Measurements from ENCODE around the gene IFI35.
A peak's percentile ranks its signal among the peaks of the same experiment; 100 is the strongest.
"Not testable (repeated sequence)": the region's sequence is repeated elsewhere in the genome, so short reads cannot be mapped to it uniquely, and the experiment has no call there.

The IFI35 gene

DNA sequence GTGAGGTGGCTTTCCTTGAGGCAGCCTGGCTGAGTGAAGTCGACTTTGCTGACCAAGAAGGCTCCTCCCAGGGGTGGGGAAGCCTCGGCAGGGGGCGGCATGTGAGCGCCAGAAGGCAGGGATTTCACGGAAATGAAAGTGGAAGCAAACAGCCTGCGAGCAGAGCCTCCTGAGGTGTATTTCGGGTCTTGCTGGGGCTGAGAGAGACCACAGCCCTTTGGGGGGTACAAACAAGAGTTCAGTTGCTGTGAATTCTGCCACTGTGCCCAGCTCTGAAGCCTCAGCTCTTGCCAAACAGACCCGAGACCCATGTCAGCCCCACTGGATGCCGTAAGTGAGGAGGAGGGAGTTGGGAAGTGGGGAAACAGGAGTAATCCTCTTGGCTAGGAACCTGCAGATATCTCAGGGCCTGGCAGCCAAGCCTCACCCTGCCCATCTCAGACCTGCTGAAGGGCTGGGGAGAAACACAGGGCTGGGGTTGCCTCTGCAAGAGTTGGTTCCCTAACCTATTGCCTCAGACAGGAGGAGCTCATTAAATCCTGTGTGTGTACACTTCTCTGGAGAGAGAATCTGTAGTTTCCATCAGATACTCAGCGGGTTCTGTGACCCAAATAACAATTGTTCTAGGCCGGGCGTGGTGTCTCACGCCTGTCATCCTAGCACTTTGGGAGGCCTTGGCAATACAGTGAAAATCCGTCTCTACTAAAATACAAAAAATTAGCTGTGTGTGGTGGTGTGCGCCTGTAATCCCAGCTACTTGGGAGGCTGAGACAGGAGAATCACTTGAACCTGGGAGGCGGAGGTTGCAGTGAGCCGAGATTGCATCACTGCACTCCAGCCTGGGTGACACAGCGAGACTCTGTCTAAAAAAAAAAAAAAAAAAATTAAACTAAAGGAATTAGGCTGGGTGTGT lies at the start of gene IFI35:
Gene IFI35, plus strand, starts transcription at position 146 of the 913 bp plus-strand sequence. Its CDS starts 164 bp downstream, at position 310.
- peak; percentile 79 for DNase-seq (ENCODE audit: low read depth)

DNA sequence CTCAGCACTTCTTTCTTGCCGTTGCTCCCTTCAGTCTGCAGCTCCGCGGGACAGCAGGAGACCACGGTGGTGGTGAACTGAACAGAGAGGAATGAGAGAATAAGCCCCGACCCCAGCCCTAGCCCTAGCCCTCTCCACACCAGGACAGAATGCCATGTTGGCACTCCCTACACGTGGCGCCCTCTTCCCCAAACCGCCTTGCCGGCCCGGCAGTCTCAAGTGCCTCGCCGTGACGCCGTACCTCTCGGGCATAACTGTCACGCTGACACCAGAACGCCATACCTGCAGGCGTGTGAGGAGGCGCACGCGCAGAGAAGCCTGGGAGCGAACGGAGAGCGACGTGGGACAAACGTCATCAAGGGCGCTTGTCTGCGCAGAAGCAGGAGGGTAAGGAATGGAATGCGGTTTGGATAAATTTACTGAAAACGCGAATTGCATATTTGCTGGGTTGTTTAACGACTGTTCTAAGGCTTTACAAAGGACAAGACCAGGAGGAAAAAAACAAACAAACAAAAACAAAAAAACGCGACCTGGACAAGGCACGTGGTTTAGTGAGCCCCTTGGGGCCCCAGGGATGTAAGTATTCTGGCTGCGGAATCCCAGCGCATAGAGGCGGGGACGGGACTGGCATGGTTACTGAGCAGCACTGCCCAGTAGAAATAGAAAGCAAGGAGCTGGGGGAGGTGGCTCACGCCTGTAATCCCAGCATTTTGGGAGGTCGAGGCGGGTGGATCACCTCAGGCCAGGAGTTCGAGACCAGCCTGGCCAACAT lies 42.2 kb upstream of the IFI35 start, which contains the start of gene AARSD1:
Gene AARSD1, minus strand, starts transcription at position 294 of the 772 bp plus-strand sequence. Its CDS starts 14 bp downstream, at position 280.
- peak; percentile 84 for DNase-seq (ENCODE audit: low read depth)

DNA sequence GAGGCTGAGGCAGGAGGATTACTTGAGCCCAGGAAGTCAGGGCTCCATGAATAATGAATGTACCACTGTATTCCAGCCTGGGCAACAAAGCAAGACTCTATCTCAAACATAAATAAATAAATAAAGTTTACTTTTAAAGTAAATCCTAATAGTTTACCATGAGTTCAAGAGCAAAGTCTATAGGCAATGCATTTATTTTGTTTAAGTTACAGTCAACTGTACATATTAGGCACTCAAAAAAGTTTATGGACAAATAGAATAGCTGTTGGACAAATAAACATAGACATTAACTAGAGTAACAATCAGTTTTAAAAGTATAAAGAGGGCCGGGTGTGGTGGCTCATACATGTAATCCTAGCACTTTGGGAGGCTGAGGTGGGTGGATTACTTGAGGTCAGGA lies 38.7 kb upstream of the IFI35 start:
- DNase-seq (ENCODE audit: low read depth), result no peak

DNA sequence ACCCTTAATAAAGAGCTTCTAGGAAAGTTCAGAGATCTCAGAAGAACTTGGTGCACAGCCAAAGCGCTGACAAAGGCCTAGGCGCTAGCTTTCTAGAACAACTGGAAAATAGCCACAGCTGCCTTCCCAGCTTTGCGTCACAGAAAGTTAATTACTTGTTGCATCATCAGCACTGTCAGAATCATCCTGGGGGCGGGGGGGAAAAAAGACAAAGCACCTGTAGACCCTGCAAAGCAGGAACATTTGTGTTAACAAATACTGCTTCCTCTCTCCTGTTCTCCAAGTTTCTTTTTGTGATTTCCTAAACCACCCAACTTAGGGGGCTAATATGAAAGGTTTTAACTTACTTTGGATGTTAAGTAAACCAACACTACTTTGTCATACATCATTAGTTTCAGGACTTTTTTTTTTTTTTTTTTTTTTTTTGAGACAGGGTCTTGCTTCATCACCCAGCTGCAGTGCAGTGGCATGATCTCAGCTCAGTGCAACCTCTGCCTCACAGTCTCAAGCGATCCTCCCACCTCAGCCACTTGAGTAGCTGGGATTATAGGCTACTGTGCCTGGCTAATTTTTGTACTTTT lies 37.5 kb upstream of the IFI35 start:
- no peak for DNase-seq (ENCODE audit: low read depth)

DNA sequence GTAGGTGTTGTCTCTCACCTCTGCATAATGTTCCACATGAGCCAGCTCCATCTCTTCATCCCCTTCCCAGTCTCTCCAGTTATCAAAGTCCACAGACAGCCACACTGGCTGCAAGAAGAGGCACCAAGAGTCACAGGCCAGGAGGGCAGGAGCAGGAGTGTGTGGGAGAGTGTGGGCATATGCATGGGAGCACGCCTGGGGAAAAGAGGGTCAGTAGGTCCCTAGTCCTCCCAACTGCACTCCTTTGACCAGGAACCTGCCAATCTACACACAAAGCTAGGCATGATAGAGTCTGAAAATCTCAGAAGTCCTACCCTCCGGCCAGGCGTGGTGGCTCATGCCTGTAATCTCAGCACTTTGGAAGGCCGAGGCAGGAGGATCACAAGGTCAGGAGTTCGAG lies 35.0 kb upstream of the IFI35 start:
- DNase-seq (ENCODE audit: low read depth), result no peak

DNA sequence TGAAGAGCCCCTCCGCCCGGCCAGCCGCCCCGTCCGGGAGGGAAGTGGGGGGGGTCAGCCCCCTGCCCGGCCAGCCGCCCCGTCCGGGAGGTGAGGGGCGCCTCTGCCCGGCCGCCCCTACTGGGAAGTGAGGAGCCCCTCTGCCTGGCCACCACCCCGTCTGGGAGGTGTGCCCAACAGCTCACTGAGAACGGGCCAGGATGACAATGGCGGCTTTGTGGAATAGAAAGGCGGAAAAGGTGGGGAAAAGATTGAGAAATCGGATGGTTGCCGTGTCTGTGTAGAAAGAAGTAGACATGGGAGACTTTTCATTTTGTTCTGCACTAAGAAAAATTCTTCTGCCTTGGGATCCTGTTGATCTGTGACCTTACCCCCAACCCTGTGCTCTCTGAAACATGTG lies 33.3 kb upstream of the IFI35 start:
- DNase-seq (ENCODE audit: low read depth), result not testable (repeated sequence)

DNA sequence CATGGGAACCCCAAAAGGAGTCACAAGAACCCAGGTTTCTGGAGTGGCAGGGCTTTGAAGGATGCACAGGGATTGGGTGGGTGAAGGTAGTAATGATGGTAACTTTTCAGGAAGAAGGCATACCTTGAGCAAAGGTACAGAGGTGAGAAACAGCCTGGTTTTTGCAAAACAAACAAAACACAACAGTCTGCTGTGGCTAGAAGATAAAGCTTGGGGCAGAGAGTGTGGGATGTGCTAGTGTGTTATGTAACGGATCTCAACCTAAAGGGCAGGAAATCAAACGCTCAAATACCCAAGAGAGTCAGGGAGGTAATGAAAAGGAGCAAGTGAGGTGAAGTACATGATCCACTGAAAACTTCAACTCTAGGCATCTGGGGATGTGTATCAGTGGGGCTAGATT lies 31.3 kb upstream of the IFI35 start:
- DNase-seq (ENCODE audit: low read depth), result no peak

DNA sequence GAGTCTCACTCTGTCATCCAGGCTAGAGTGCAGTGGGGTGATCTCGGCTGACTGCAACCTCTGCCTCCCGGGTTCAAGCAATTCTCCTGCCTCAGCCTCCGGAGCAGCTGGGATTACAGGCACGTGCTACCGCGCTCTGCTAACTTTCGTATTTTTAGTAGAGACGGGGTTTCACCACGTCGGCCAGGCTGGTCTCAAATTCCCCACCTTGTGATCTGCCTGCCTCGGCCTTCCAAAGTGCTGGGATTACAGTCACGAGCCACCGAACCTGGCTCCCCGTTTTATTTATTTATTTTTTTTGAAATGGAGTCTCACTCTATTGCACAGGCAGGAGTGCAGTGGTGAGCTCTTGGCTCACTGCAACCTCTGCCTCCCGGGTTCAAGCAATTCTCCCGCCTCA lies 30.9 kb upstream of the IFI35 start:
- DNase-seq (ENCODE audit: low read depth), result not testable (repeated sequence)

DNA sequence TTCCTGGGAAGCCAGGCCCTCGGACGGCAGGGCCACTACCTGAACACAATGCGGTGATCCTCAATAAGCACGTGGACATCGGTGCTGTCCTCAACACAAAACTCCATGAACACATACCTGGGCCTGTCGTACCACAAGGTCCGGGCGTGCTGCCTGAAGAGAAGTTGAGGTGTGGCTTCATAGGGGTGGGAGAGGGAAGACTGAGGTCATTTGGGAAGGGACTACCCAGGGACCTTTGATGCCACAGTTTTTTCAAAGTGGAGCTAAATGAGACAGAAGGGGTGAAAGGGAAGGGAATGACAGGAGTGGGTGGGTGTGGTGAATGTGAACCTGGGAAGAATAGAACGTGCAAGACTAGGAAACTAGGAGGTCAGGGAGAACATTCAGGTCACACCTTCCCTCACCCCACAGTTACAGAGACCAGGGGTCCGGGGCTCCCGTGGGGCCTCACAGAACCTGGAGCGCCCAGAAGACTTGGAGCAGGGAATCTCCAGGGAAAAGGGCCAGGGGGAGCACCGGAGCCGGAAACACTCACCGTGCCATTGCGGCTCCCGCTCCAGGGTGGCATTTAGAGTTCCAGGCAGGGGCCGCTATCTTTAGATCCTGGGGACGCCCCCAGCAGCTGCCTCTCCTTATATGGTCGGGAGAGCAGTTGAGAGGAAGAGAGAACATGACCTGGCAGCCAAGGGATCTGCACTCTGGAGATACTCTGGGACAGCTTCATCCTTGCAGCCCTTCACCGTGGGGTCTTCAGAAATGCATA lies 26.9 kb upstream of the IFI35 start, which contains the start of gene PTGES3L:
Gene PTGES3L, minus strand, starts transcription at position 570 of the 763 bp plus-strand sequence. Its CDS starts 27 bp downstream, at position 543.
- DNase-seq (ENCODE audit: low read depth), result no peak

DNA sequence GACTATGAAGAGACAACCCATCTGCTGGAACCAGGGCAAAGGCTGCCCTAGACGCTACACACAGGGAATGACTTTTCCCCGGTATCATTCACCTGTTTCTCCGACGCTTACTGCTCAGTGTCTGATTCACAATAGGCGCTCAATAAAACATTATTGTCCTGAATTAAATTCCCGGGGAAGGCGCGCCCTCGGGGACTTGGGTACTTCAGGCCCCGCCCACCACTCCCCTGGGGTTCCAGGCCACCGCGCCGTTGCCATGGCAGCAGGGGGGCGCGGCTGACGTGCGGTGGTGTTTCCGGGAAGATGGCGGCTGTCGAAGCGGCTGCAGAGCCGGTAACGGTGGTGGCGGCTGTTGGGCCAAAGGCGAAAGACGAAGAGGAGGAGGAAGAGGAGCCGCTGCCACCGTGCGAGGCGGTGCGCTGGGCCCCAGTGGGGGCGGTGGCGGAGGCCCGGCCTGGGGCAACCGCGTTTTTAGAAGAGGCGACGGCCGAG lies 26.3 kb upstream of the IFI35 start, which contains the start of gene RUNDC1:
Gene RUNDC1, plus strand, starts transcription at position 292 of the 492 bp plus-strand sequence. Its CDS starts 12 bp downstream, at position 304.
- peak; percentile 63 for DNase-seq (ENCODE audit: low read depth)

DNA sequence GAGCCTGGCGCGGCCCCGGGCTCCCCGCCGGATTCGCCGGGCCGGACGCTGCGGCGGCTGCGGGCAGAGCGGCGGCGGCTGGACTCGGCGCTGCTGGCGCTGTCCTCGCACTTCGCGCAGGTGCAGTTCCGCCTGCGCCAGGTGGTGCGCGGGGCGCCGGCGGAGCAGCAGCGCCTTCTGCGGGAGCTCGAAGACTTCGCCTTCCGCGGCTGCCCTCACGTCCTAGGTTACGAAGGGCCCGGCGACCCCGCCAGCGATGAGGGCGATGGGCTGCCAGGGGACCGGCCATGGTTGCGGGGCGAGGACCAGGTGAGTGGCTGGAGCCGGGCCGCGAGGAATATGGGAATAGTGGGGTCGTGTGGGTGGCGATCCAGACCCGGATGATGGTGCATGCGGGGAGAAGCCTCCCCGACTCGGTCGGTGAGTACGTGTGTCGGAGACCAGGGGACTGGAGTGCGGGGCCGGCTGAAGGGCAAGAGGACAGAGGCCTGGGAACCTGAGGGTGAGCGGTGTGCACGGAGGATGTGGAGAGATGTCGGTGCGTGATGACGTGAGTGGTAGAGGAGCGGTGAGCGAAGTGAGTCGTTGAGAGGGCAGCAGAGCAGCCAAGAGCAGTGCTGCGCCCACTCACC lies 25.7 kb upstream of the IFI35 start:
- peak; percentile 30 for DNase-seq (ENCODE audit: low read depth)

DNA sequence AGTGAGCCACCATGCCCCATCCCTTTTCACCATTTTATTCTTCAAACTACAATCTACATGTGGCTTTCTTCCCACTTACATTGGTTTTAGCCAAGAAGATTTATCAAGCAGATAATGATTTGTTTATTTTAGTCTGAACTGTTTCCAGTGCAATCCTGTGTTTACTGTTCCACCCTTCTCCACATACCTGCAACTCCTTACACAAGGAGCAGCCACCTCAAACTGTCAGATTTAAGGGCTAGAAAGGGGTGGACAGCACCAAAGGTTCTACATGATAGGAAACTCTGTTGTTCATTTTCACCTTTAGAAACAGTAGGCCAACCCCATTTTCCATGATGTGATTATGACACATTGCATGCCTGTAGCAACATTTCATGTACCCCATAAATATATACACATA lies 24.3 kb upstream of the IFI35 start:
- DNase-seq (ENCODE audit: low read depth), result no peak

DNA sequence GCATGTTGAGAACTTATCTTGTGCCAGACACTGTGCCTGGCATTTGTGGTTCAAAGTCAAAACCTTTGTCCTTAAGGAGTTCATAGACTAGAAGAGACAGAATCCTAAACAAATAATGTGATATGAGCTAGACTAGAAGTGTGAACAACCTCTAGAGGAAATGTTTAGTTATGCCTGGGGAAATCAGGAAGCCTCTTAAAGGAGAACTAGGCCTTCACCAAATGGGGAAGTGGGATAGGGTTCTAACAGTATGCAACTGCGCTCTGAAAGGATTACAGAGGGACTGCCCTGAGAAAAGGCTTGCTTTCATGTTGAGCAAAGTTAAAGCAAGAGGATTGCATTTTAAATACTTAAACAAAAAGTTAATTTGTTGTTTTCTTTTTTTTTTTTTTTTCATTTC lies 21.4 kb upstream of the IFI35 start:
- DNase-seq (ENCODE audit: low read depth), result no peak

DNA sequence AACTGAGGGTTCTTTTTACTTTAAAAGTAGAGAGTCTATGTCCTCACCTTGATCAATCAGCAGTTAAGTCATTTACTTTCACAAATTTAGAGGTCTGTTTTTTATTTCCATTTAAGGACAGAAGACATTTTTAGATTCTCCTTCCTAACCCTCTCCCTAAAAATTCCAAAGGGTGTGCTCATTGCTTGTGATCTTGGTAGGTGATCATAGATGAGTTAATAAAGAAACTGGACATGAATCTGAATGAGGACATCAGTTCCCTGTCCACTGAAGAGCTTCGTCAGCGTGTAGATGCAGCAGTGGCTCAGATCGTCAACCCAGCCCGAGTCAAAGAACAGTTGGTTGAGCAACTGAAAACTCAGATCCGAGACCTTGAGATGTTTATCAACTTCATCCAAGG lies 17.4 kb upstream of the IFI35 start:
- DNase-seq (ENCODE audit: low read depth), result no peak

DNA sequence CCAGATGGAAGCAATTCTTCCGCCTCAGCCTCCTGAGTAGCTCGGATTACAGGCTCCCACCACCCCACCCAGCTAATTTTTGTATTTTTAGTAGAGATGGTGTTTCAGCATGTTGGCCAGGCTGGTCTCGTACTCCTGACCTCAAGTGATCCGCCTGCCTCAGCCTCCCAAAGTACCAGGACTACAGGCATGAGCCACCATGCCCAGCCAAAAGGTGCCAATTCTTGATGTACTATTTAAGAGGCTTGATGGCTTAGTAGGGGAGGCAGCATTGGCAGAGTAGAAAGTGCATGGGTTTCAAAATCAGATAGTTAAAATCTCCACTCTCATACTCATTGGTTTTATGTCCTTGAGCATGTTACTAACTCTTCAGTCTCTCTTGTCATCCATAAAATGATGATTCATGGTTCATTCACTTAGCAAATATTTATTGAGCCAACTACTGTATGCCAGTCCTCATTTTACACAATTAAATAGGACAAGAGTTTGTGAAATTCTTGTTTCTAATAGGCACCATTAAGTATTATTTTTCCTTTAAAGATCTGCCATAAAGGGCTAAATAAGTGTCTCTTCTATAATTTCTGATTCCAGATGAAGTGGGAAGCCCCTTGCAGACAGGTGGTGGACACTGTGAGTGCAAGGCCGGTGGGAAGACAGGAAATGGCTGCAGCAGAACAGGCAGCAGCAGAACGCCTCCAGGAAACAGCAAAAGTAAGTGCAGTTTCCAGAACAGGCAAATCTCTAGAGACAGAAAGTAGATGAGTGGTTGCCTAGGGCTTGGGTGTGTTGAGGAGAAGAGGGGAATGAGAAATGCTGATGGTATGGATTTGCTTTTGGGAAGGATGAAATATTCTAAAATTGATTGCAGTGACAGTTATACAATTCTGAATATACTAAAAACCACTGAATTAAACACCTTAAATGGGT lies 16.6 kb upstream of the IFI35 start:
- DNase-seq (ENCODE audit: low read depth), result peak; percentile 64

DNA sequence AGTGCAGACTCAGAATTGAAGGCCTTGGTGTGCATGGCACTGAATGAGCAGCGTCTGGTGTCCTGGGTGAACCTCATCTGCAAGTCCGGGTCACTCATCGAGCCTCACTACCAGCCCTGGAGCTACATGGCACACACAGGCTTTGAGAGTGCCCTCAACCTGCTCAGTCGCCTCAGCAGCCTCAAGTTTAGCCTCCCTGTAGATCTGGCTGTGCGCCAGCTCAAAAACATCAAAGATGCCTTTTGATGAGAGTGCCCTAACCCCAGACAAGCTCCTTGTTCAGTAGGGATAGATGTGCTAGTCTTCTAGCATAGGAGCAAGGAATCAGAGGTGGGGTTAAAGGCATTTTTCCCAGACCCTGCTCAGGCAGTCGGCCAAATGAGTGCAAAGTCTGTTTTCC lies 15.1 kb upstream of the IFI35 start:
- DNase-seq (ENCODE audit: low read depth), result no peak

DNA sequence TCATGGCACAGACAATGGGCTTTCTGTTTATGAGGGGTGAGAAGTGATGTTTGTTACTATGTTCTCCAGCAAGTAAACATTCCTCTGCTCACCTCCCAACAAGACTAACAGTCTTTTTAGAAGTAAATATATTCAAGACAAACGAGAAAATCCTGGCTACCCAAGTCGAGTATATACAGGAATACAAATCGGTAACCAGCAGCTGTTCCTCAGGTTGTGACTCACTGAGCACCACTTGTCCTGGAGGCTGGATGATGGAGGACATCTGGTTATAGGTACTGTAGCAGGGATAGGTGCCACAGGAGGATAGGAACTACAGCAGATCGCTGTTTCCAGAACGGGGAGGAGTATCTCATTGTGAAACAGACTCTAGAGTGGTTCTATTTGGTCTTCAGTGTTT lies 13.7 kb upstream of the IFI35 start:
- no peak for DNase-seq (ENCODE audit: low read depth)

DNA sequence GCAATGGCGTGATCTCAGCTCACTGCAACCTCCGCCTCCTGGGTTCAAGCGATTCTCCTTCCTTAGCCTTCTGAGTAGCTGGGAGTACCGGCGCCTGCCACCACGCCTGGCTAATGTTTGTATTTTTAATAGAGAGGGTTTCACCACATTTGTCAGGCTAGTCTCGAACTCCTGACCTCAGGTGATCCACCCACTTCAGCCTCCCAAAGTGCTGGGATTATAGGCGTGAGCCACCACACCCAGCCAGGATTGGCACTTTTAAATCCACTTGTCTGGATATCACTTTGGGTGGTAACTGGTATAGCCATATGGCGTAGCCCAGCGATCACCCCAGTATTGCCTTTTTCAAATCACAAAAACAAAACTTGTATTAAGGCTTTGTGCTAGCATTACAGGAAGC lies 12.7 kb upstream of the IFI35 start:
- not testable (repeated sequence) for DNase-seq (ENCODE audit: low read depth)

DNA sequence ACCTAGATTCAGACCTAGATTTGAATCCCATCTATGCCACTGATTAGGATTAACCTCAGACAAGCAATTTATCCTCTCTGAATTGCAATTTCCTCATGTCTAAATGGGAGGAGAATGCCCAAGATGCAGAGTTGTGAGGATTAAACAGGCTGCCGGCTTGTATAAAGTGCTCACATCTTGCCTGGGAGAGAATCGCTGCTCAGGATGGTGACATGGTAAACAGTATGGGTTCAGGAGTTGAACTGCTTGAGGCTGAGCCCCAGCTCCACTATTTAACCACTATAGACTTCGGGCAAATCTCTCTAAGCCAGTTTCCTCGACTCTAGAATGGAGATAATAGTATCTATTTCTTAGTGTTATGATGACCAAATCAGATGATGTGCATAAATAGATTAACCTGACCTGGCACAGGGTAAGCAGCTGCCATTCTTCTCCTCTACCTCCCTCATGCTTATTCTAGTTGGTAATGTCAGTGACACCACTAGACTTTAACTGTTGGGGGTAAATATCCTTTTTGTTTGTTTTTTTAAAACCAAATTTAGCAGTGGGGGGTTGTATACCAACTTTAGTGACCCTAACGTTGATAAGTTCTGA lies 9.1 kb upstream of the IFI35 start:
- no peak for DNase-seq (ENCODE audit: low read depth)
